Esophagus muscularis mucosa (tissue), 3 donors: Measurements from ENCODE around the gene MYOF.

Experiments used
- POLR2A ChIP-seq: fragments of 450-650 bp; IDR thresholded peaks from one replicate; pipeline ENCODE4 v1.6.1; 2017; ENCODE audit warnings: antibody characterized with exemption, moderate library complexity, mild to moderate bottlenecking, low read depth
- TF ChIP-seq, protein P1 (sequence below), 3 experiments: fragments of 200-600 bp in 2 of 3; fragments of 450-650 bp in 1 of 3; sonication (generic) in 2 of 3; IDR thresholded peaks; one replicate each; pipeline ENCODE4 v1.5.1; 2017 to 2019; ENCODE audit warnings: antibody characterized with exemption in 3 of 3, mild to moderate bottlenecking in 2 of 3, moderate library complexity in 1 of 3

DNA sequence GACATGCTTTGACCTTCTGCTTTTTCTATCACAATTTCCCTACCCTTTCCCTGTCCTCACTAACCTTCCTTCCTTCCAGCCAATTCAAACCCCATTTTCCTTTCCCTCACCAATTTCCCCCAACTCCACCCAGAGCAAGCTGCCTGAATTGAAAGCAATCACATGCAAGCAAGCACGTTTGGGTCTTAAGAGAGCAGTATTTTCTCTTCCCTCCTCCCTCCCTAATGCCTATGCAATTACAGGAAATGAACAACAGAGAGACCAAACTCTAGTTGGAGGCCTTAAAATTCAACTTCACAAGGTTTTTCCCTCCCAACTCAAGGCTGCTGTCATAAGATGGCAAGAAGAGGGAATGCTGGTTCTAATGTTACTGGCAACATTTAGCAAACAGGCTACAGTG lies 117.2 kb downstream of the MYOF start:
- TF ChIP-seq, protein P1, sequence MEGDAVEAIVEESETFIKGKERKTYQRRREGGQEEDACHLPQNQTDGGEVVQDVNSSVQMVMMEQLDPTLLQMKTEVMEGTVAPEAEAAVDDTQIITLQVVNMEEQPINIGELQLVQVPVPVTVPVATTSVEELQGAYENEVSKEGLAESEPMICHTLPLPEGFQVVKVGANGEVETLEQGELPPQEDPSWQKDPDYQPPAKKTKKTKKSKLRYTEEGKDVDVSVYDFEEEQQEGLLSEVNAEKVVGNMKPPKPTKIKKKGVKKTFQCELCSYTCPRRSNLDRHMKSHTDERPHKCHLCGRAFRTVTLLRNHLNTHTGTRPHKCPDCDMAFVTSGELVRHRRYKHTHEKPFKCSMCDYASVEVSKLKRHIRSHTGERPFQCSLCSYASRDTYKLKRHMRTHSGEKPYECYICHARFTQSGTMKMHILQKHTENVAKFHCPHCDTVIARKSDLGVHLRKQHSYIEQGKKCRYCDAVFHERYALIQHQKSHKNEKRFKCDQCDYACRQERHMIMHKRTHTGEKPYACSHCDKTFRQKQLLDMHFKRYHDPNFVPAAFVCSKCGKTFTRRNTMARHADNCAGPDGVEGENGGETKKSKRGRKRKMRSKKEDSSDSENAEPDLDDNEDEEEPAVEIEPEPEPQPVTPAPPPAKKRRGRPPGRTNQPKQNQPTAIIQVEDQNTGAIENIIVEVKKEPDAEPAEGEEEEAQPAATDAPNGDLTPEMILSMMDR (IDR thresholded peaks at IDR 0.05): no peak
- no peak for TF ChIP-seq POLR2A
